Keratinocyte (primary cell): ENCODE data around the gene ITGB2.

Source experiments
- EZH2 ChIP-seq: IDR thresholded peaks from one replicate; pipeline ENCODE4 v1.6.1; 2012; ENCODE audit warnings: inconsistent platforms, mild to moderate bottlenecking, low read length, moderate library complexity
- TF ChIP-seq, protein P1 (sequence below), 3 experiments: IDR thresholded peaks in 1 of 3; conservative IDR thresholded peaks in 1 of 3; optimal IDR thresholded peaks in 1 of 3; 2 replicates in 2 of 3; 3 replicates in 1 of 3; pipeline versions ENCODE3 to v1.5.1; 2011; ENCODE audit warnings: low read length in 3 of 3, mild to moderate bottlenecking in 3 of 3, moderate library complexity in 2 of 3, control low read depth in 1 of 3, inconsistent platforms in 1 of 3; ENCODE audit not compliant: insufficient read depth in 2 of 3; ENCODE audit errors: extremely low read depth in 1 of 3

DNA sequence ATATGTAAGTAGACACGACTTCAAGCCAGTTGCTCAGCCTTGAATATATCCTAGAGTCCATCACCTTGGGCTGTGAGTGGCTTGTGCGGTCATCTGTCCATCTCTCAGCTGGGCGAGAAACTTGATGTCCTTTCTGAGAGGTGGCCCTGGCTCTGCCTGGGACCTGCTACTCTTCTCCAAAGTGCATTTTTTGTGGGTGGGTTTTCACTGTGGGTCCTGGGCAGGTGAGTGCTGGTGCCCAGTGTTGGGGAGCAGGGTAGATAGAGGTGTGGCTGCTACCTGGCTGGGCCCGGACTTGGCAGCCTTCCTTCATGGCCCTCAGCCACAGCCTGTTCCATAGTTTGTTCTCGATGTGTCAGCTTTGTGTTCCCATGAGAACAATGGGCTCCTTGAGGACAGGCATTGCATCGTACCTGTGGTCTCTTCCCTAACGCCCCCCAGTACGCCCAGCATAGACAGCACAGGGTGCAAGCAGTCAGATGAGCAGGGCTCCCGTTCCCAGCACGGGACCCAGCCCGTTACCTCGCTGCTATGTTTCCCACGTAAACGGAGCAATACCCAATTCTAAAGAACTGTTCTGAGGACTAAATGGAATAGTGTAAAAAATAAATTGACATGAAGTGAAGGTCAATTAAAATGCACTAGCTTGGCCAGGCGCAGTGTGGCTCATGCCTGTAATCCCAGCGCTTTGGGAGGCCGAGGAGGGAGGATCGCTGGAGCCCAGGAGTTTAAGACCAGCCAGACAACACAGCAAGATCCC is 18.3 kb upstream of the ITGB2 start:
- TF ChIP-seq, protein P1, sequence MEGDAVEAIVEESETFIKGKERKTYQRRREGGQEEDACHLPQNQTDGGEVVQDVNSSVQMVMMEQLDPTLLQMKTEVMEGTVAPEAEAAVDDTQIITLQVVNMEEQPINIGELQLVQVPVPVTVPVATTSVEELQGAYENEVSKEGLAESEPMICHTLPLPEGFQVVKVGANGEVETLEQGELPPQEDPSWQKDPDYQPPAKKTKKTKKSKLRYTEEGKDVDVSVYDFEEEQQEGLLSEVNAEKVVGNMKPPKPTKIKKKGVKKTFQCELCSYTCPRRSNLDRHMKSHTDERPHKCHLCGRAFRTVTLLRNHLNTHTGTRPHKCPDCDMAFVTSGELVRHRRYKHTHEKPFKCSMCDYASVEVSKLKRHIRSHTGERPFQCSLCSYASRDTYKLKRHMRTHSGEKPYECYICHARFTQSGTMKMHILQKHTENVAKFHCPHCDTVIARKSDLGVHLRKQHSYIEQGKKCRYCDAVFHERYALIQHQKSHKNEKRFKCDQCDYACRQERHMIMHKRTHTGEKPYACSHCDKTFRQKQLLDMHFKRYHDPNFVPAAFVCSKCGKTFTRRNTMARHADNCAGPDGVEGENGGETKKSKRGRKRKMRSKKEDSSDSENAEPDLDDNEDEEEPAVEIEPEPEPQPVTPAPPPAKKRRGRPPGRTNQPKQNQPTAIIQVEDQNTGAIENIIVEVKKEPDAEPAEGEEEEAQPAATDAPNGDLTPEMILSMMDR (optimal IDR thresholded peaks at IDR 0.05 in 1 of 3, IDR thresholded peaks at IDR 0.05 in 1 of 3, conservative IDR thresholded peaks at IDR 0.05 in 1 of 3; ENCODE audit: extremely low read depth in 1 of 3, insufficient read depth in 2 of 3, low read length in 3 of 3) = no peak
- no peak for TF ChIP-seq EZH2
